Activated CD4-positive, alpha-beta T cell treated with anti-CD3 and anti-CD28 coated beads for 24 hours (primary cell): ENCODE results near the gene PWWP2B.
A peak's percentile ranks its signal among the peaks of the same experiment; 100 is the strongest.

ENCODE experiments used
- DNase-seq, 2 donors: peaks; one replicate each; pipeline ENCODE4 v3.0.0-alpha.2; 2020; ENCODE audit warnings: low read depth in 2 of 2

The PWWP2B gene

DNA sequence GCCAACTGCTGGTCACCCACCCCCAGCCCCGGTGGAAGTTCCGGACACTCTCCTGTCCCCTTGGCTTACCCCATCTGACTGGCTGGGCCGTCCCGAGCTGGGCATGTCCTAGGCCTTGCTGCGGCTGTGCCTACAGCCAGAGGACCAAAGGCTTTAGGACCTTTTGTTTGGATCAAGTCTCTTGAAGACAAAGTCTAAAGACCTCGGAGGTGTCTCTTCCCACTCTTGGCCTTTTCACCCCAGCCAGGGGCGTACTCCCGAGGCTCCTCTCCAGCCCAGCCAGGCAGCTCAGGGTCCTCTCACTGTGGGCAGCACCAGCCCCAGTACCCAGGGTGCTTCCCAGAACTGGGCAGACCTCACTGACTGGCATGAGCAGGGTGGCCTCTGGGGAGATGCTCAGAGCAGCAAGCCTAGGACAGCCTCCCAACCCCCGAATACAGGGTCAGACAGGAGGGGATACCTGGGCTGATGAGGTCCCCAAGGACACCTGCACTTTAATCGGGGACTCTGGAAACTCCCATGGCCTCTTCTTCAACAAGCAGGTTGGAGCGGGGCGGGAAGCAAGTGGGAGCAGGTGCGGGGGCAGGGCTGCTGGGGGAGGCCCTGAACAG lies 2.7 kb upstream of the PWWP2B start:
- no peak for DNase-seq

DNA sequence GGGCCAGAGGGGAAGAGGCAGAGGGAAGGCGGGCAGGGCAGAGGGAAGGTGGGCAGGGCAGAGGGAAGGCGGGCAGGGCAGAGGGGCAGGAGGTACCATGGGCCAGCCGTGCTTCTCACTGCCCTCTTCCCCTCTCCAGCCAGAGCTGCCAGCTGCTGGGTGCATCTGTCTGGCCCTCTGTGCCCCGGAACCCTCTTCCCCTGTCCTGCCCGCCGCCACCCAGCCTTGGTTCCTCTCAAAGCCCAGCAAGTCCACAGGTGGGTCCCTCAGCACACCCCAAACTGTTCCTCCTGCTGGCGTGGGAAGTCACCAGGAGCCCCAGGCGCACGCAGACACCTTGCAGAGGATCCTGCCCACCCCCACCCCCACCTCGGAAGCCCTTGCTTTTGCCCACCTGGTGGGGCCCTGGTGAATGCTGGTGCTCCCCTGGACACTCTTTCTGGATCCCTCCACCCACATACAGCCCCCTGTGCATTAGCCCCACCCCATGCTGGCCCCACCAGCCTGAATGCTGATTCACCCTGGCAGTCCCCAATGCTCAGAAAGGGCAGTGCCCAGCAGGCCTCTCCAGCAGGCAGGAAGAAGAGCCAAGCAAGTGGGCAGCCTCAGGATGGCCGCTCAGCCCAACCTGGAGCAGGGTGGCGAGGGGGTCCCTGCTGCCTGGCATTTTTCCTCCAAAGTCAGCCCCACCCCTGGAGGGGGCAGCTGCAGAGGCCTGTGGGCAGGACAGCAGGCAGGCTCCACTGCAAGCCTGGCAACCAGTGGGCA lies 1.9 kb upstream of the PWWP2B start:
- no peak for DNase-seq

DNA sequence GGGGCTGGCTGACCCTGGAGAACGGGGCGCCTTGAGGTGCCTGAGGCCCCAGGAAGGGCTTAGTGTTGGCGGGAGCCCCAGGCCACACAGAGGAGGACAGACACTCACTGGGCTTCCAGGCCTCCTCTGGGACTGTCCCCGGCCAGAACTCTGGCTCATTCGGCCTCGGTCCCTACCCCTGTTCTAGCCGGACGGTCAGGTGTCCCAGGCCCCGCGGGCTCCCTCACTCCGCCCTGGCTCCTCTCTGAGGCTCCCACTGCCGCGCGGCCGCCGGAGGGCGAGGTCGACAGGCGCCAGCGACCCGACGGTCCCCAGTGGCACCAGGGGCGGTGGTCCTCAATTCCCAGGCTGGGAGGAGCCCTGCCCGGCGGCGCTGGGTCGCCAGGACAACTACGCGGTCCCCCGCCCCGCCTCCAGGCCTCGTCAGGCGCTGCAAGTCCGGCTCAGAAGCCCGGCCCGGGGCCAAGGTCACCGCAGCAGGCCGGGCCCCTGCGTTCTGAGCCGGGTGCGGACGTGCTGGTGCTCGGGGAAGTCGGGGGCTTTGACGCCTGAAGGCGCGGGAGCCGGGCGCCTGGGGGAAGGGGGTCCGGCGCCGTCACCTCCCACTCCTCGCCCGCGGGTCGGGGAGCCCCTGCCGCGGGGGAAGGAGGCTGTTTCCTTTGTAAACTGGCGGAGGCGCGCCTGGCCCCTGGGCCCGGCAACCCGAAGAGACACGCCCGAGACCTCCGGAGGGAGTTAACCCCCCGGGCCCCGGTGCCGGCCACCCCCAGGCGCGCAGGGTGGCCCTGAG lies 1.1 kb upstream of the PWWP2B start:
- no peak for DNase-seq

- peak; percentile 29 for DNase-seq
Measured at GRCh38 chr10:132396494-132397035, 435 bp upstream of the PWWP2B start.

DNA sequence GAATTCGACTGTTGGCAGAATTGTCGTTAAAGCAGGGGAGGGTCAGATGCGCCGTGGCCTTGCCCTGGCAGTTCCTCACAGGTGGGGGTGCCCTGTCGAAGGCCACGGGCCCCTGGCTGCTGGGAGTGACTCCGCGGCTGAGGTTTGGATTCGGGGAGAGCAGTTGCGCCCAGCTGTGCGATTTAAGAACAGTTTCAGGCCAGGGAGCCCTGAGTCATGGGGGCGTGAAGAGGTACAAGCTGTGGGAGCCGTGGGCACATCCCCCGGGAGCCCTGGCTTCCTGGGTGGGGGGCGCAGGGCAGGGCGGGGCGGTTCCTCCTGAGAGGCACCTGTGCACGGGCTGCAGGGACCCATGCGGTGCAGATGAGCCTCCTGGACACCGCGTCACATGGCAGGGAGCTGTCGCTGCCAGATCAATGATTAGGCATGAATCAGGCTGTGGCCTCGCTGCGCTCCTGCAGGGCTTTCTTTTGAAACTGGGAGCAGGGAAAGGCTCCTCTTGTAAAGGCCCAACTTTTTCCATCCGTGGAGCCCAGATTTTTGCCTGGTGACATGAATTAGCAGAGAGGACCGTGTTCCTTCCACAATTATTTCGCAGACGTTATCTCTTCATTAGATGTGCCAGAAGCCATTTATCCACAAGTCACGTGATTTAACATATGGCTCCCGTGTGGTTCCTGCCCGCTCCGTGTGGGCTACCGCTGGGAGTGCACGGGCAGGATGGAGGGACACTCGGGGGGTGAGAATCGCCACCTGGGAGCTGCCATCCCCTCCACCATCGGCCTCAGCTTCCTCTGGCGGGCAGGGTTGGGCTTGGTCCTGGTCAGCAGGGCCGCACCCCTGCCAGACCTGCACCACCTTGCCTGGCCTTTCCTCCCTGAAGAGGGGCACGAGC lies 918 bp downstream of the PWWP2B start:
- DNase-seq, result peak in 1 of 2 donors; percentile 34

GRCh38 chr10:132398566-132398991 lies 1.6 kb downstream of the PWWP2B start:
- DNase-seq, result no peak

GRCh38 chr10:132399117-132400035 lies 2.4 kb downstream of the PWWP2B start:
- DNase-seq, result no peak

DNA sequence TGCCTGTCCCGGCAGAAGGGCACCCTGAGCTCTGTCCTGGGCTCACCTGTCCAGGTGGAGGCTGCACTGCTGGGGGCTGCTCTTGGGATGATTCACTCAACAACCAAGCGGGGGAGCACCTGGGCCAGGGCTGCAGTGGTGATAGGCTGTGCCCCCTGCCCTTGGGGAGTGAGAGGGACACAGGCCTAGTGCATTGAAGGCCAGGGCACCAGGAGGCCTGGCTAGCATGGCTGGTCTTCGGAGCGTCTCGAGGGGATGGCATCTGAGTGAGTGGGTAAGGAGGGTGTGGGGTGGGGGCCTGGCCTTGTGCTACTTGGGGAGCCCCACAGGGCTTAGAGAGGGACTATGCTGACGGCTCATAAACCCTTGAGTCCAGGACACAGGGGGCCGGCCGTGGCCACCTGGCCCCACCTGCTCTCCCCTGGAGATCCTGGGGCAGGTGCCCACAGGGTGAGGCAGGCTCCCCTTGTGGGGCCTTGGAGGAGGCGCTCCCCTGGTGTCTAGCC lies 3.1 kb downstream of the PWWP2B start:
- no peak for DNase-seq

GRCh38 chr10:132400547-132401151 lies 3.6 kb downstream of the PWWP2B start:
- DNase-seq, result no peak

GRCh38 chr10:132401401-132402118 lies 4.6 kb downstream of the PWWP2B start:
- no peak for DNase-seq

DNA sequence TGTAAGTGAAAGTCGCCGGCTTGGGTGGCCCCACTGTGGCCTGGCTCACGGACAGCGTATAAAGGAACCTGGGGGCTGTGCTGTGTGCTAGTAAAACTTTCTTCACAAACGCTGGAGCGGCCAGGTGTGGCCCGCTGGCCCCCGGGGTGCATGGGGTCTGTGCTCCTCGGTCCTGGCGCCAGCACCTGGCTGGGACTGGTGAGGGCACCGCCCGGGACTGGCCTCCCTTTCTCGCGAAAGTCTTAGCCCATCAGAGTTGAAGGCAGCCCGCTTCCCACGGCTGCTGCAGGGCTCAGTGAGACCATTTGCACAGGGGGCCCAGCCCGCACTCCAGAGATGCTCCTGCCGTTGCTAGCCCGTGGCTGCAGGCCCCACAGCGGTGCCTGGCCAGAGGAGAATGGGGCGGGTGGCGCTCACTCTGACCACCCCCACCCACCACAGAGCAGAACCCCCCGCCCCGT lies 5.8 kb downstream of the PWWP2B start:
- no peak for DNase-seq

GRCh38 chr10:132403511-132404168 lies 6.6 kb downstream of the PWWP2B start:
- DNase-seq, result no peak

GRCh38 chr10:132404169-132404880 lies 7.3 kb downstream of the PWWP2B start:
- no peak for DNase-seq

DNA sequence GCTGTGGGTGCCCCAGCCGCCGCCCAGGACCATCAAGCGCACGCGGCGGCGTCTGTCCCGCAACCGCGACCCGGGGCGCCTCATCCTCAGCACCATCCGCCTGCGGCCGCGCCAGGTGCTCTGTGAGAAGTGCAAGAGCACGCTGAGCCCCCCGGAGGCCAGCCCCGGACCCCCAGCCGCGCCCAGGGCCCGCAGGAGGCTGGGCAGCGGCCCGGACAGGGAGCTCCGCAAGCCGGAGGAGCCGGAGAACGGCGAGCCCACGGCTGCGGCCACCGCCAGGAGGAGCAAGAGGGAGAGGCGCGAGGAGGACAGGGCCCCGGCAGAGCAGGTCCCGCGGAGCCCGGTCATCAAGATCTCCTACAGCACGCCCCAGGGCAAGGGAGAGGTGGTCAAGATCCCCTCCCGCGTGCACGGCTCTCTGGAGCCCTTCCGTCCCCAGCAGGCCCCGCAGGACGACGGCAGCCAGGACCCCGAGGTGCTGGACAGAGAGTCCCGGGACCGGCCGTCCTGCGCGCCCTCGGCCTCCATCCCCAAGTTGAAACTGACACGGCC lies 8.0 kb downstream of the PWWP2B start:
- DNase-seq, result no peak

DNA sequence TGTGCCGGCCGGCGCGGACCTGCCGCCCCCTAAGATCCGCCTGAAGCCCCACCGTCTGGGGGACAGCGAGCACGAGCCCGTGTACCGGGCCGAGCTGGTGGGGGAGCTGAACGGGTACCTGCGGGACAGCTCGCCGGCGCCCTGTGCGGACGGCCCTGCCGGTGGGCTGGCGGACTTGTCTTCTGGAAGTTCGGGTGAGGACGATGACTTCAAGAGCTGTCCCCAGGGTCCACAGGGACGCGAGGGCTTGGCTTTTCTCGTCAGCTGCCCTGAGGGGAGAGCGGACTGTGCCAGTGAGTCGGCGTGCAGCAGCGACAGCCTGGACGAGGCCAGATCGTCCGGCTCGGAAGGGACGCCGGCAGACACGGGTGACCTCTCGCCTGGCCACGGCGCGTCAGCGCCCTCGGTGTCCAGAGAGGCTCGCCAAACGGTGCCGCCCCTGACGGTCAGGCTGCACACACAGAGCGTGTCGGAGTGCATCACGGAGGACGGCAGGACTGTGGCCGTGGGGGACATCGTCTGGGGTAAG lies 8.5 kb downstream of the PWWP2B start:
- DNase-seq, result no peak

DNA sequence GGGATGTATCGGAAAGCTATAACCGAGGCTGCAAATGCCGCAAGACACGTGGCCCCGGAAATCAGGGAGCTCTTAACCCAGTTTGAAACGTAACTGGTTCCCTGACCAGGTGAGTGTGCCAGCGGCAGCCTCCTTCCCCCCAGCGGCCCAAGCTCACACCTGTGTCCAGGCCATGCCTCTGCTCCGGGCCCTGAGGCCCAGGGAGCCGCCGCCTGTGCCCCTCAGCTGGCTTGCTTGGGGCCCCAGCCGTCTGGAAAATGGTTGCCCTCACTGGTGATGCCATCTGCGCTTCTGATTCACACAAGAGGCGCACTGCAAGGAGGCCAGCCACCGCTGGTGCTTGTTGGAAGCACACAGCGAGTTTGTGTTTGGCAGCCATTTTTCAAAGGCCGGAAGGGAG lies 9.2 kb downstream of the PWWP2B start:
- no peak for DNase-seq

GRCh38 chr10:132406750-132407149 lies 9.8 kb downstream of the PWWP2B start:
- DNase-seq, result no peak
